ENCODE results near the gene DCST1.

Gene DCST1

DNA sequence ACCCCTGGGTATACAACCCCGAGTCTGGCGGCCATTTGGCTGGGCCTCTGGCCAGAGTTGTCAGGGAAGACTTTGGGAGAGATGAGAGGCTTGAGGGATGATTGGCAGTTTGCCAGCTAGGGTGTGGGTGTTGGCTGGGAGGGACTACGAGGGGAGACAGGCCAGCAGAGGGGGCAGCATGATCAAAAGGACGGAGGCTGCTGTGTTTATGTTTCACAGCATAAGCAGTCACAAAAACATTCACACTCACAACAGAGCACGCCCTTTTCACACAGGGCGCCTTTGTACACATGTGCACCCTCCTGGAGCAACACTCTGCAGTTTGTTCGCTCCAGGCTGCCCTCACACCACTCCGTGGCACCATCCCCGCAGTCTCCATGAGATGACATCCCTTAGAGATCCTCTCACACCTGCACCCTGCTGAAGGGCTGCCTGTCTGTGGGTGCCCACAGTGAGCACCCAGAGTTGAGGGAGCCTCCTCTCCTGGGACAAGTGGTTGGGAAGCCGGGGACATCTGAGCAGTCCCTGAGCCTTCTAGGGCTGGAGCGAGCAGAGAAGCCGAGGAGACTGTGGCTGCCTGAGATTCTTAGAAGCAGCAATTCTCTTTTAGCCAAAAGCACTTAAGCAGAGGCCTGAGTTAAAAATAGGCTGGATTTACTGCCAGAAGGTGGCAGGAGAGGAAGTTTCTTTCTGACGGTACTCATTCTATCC lies 60.4 kb downstream of the DCST1 start:
- DNase-seq: peak; percentile 35

GRCh38 chr1:155094622-155094948 lies 61.0 kb downstream of the DCST1 start:
- no peak for DNase-seq

- no peak for DNase-seq
These were observed 65.7 kb downstream of the DCST1 start for GRCh38 chr1:155099331-155099730.
